GM23248 (cell line): ENCODE results near the gene TOLLIP.
"Not testable (repeated sequence)": the region's sequence is repeated elsewhere in the genome, so short reads cannot be mapped to it uniquely, and the experiment has no call there.

ENCODE experiments used
- EZH2 ChIP-seq: fragments of 200-600 bp; sonication (generic); IDR thresholded peaks from 2 replicates; pipeline ENCODE4 v1.6.1; 2018; ENCODE audit warnings: antibody characterized with exemption, mild to moderate bottlenecking; ENCODE audit not compliant: insufficient read depth, poor library complexity, severe bottlenecking
- EZH2phosphoT487 ChIP-seq: fragments of 200-600 bp; sonication (generic); IDR thresholded peaks from 2 replicates; pipeline ENCODE4 v1.6.1; 2018; ENCODE audit warnings: antibody characterized with exemption, moderate library complexity, mild to moderate bottlenecking, low read depth; ENCODE audit not compliant: insufficient read depth

- not testable (repeated sequence) for TF ChIP-seq EZH2, EZH2phosphoT487
Measured at GRCh38 chr11:1265480-1265879, 44.0 kb downstream of the TOLLIP start.
